GM21529 (cell line): Measurements from ENCODE around the gene SIRPB2.

Experiments
- ATAC-seq: cut with Tn5 transposase; IDR thresholded peaks from one replicate; pipeline ENCODE4 v1.9.1; 2021; ENCODE audit not compliant: unreplicated experiment

SIRPB2 gene

DNA sequence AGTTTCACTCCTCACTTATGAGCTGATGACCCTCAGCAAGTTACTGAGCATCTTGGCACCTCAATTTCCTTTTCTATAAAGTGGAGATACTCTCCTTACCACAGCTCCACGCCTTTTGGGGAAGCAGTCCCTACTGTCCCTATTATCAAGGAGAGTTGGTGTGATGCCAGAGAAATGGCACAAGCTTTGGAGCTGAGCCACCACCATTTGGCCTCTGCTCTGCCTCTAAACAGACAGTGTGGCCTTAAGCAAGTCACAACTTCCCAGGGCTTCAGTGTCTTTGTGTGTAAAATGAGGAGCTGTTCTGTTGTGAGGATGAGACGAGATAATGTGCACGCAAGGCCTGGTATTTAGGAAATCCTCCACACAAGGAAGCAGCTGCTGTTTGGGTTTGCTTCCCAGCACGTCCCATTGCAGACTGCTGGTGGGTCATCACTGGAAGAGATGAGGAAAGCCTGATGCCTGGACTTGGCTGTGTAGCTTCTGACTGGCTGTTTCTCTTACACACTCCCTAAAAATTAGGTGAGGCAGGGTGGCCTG, 43.1 kb downstream of the SIRPB2 start:
- no peak for ATAC-seq

- ATAC-seq = no peak
Observed at GRCh38 chr20:1446536-1446935, 44.7 kb downstream of the SIRPB2 start.

DNA sequence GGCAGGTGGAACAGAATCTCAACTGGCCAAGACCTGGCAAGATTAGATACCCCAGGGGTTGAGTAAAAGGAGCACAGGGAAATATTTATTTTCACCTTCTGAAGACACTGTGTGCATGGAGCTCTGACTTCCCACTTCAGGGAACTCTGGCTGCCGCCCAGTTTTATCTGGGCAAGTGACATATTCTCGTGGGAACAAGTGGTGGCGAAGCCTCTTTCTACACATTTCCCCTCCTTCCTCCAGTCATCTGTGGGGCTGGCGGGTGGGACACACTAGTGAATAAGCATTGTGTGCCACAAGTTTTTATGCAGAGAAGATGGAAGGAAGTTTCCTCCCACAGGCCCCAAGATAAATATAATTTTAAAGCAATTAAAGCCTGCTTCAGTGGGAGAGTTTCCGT, 48.1 kb downstream of the SIRPB2 start:
- no peak for ATAC-seq

DNA sequence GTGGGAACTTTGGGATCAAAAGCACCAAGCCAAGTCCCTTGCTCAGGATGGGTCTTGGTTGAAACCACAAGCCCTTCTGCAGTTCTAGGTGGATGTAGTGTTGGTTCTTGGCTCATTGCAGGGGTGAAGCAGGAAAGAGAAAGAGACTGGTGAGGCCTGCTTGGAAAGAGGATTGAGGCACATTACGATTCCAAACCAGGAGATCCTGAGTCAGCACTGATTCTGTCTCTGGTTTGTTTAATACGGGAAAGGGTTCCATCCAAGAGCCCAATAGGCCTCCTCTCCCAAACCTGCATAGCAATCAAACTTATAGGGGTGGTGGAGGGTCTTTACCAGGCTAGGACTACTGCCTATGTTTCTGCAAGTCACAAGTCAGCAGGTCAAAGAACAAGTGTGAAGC, 48.9 kb downstream of the SIRPB2 start:
- no peak for ATAC-seq

DNA sequence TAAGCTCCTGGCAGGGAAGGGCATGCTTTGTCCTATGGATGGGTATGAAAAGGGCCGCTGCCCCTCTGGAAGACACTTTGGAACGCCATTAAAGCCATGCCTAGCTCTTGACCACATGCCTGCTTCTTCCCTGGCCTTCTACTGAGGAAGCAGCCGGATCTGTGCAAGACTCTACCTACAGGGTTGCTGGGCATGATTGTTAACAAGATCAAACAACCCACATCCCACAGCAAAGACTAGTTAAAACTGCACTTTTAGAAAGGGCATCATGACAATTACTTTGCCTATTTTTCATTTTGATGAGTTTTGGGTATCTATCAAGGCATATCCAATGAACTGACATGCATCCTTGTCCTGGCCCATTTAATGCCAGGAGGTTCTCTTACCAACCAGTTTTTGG, 50.1 kb downstream of the SIRPB2 start:
- ATAC-seq = no peak

- ATAC-seq = no peak
Observed at GRCh38 chr20:1440024-1440423, 51.2 kb downstream of the SIRPB2 start.

- ATAC-seq = no peak
Observed at GRCh38 chr20:1438361-1438760, 52.9 kb downstream of the SIRPB2 start.

- ATAC-seq = peak; percentile 47
Observed at GRCh38 chr20:1437235-1437904, 53.9 kb downstream of the SIRPB2 start.

- no peak for ATAC-seq
Observed at GRCh38 chr20:1436263-1436662, 55.0 kb downstream of the SIRPB2 start.

DNA sequence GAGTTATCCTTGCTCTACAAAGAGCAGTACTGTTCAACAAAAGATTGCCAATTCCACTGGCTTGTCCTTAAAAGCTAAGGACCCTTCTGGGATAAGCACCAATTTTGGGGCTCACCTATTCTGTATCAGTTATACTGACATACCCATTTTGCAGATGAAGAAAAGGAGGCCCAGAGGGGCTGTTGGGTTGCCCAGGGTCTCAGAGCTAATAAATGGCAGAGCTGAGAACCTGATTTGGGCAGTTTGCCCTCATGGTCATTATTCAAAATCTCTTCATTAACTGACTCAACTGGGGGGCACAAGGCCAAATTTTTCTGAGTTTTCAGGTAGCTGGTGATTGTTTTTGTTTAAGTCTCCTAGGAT, 55.9 kb downstream of the SIRPB2 start:
- no peak for ATAC-seq

DNA sequence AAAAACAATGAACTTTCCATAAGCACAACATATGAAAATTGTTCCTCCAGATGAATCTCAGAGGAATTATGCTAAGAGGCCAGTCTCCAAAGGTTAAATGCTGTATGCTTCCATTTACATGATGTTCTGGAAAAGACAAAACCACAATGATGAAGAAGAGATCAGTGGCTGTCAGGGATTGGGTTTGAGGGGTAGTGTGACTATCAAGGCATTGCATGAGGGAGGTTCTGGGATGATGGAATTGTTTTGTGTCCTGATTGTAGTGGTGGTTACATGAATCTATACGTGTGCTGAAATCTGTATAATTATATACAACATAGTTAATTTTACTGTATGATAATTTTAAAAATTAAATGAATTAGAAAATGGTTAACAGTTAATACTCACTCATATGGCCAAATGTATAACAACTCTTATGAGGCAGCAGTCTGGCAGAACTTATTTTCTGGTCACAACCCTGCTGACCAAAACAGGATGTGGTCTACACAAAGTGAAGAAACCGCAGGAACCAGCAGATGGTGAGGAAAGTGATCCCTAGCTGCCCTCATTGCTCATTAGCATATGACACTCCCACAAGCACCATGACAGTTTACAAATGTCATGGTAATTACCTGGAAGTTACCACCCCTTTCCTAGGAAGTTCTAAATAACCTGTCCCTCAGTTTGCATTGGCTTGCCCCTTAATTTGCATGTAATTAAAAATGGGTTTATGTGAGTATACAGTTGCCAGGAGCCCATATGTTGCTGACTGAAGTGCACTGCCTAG, 56.5 kb downstream of the SIRPB2 start:
- ATAC-seq = peak; percentile 94

- ATAC-seq = no peak
Observed at GRCh38 chr20:1431158-1431557, 60.1 kb downstream of the SIRPB2 start.

DNA sequence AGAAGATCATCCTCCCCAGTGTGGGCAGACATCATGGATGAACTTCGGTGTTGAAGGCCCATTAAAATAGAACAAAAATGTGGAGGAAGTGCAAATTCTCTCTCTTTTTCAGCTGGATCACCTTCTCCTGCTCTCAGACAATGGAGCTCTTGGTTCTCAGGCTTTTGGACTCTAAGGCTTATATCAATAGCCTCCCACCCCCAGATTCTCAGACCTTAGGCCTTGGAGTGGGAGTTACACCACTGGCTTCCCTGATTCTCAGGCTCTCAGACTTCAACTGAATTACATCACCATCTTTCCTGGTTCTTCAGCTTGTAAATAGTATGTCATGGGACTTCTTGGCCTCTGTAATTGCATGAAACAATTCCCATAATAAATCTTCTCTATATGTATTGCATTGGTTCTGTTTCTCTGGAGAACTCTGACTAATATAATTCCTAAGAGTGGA, 61.2 kb downstream of the SIRPB2 start:
- ATAC-seq = no peak

GRCh38 chr20:1429143-1429728, 62.0 kb downstream of the SIRPB2 start:
- no peak for ATAC-seq

GRCh38 chr20:1427457-1428054, 63.7 kb downstream of the SIRPB2 start:
- no peak for ATAC-seq

DNA sequence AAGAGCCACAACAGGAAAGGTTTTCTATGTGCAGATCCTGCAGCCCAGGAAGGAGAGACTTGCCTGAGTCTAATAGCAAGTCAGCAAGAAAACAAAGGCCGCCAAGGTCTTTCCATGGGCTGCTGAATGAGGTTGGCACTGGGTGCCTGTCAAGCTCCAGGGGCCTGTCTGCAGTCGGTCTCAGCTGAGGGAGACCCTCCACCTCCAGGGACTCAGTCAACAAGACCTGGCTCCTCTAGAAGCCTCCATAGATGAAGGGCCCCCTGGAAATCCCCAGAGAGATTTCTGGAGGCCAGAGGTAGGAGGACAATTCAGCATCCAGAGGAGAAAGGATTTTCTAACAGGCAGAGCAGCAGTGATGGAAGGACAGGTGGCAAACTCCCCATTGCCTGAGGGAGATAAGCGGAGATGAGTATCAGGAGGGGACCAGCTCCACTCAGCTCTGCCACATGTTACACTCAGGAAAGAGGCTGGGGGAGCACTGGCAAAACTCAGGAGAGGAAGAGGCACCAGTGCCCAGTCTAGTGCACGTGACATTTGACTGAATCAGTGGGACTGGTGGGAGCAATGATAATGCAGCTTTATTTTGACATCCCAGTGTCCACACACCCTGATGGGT, 64.9 kb downstream of the SIRPB2 start:
- no peak for ATAC-seq
